ENCODE results near the gene EXOC6B. TPM values are rescaled to one million over a fixed set of nuclear protein-coding genes. Genes with fewer than 3 reads are reported as not detected.

The EXOC6B gene
- total and polyA plus RNA-seq, 10 of the 15 experiments (the other 5 are each of a cell fraction or from before 2014, with no cell fraction given), result 0.23 to 2.2 (median 1.2) TPM

- no peaks in the 10 kb centered on the region for H3K79me2 ChIP-seq (ENCODE audit: control insufficient read depth, insufficient read depth, low read length)
- H2AFZ ChIP-seq (ENCODE audit: control insufficient read depth, low read depth, low read length), result no peak overlapping the region
- no peak overlapping the region for H3K4me3 ChIP-seq
- BruUV-seq (replicated peaks), result no TSS peak
- H3K9ac ChIP-seq (ENCODE audit: control insufficient read depth, insufficient read depth, low read length), result no peak overlapping the region
- ATAC-seq (no peak), DNase-seq (ENCODE audit: low read depth, low spot score) (no peak), FAIRE-seq (no peak)
- ChIA-PET SMC1A (ENCODE audit: uncharacterized antibody, unreplicated experiment) (no interaction called here), CTCF (no interaction called here), POLR2A (no interaction called here), RAD21 (ENCODE audit: unreplicated experiment) (no interaction called here)
- no peaks in the 10 kb centered on the region for H3K4me1 ChIP-seq (ENCODE audit: control insufficient read depth, insufficient read depth, low read length)
- no peak overlapping the region for H3K27ac ChIP-seq (ENCODE audit: control insufficient read depth, insufficient read depth)
- no peaks in the 10 kb centered on the region for H3K9me3 ChIP-seq (replicated peaks; ENCODE audit: control insufficient read depth, insufficient read depth, low read length)
- 82% methylated on average over 4 of the region's 4 CpGs for WGBS (ENCODE audit: insufficient coverage, insufficient replicate concordance, low lambda C conversion rate, missing lambda C conversion rate)
- no peaks in the 10 kb centered on the region for H3K27me3 ChIP-seq (replicated peaks in 1 of 2; ENCODE audit: control insufficient read depth in 2 of 2, insufficient read depth in 2 of 2, low read length in 1 of 2)
- no peaks in the 10 kb centered on the region for H3K36me3 ChIP-seq (ENCODE audit: control insufficient read depth in 2 of 2, insufficient read depth in 2 of 2, low read length in 1 of 2)
- in situ Hi-C loops (cut with MboI), result no loop called here
- intact Hi-C loops (cut with micrococcal nuclease; ENCODE audit: unreplicated experiment), result no loop called here
- no peaks in the 10 kb centered on the region for H4K20me1 ChIP-seq (ENCODE audit: control insufficient read depth, insufficient read depth)
- TF ChIP-seq CBFB (IDR thresholded peaks at IDR 0.05; ENCODE audit: low read depth) (no peak), E2F4 (IDR thresholded peaks at IDR 0.05; ENCODE audit: low read depth, low read length) (no peak), IKZF1 (conservative IDR thresholded peaks at IDR 0.05) (no peak), IRF5 (IDR thresholded peaks at IDR 0.05; ENCODE audit: borderline replicate concordance) (no peak), MYC (IDR thresholded peaks at IDR 0.05; ENCODE audit: insufficient read depth, insufficient read length, insufficient replicate concordance, low read length, severe bottlenecking) (no peak), EED (IDR thresholded peaks at IDR 0.05; ENCODE audit: low read depth) (no peak), PAX8 (IDR thresholded peaks at IDR 0.05) (no peak), ZSCAN29 (IDR thresholded peaks at IDR 0.05) (no peak), TAF1 (IDR thresholded peaks at IDR 0.05; ENCODE audit: borderline replicate concordance, low read depth, low read length) (no peak), SREBF2 (IDR thresholded peaks at IDR 0.05; ENCODE audit: low read length) (no peak), SMAD1 (IDR thresholded peaks at IDR 0.05; ENCODE audit: low read depth, partially characterized antibody) (no peak), SUPT20H (IDR thresholded peaks at IDR 0.05; ENCODE audit: borderline replicate concordance, control insufficient read depth, low read depth, low read length) (no peak), SRF (IDR thresholded peaks at IDR 0.05; ENCODE audit: low read depth in 2 of 2, low read length in 2 of 2) (no peak), SIX5 (IDR thresholded peaks at IDR 0.05; ENCODE audit: low read depth, low read length, severe bottlenecking) (no peak), ZNF384 (IDR thresholded peaks at IDR 0.05; ENCODE audit: borderline replicate concordance, low read depth, low read length) (no peak), CREB1 (IDR thresholded peaks at IDR 0.05; ENCODE audit: low read depth) (no peak), ZBTB40 (IDR thresholded peaks at IDR 0.05; ENCODE audit: borderline replicate concordance) (no peak), CTCF (IDR thresholded peaks at IDR 0.05 in 2 of 3, conservative IDR thresholded peaks at IDR 0.05 in 1 of 3; ENCODE audit: control insufficient read depth in 2 of 3, extremely low read depth in 1 of 3, insufficient read depth in 1 of 3, low read depth in 3 of 3, low read length in 3 of 3) (no peak)
- no peak overlapping the region for H3K4me2 ChIP-seq (ENCODE audit: control insufficient read depth, insufficient read depth)
These were observed 98.5 kb downstream of the EXOC6B start for GRCh38 chr2:72727356-72727755.

All from GM12878 (cell line).